HPDE6-E6E7 (cell line): Measurements from ENCODE around the gene SPAG16.
A peak's percentile ranks its signal among the peaks of the same experiment; 100 is the strongest.

Experiments used
- DNase-seq: peaks from one replicate; pipeline ENCODE4 v3.0.0; 2011; ENCODE audit warnings: missing footprints; ENCODE audit errors: extremely low spot score

SPAG16 gene

GRCh38 chr2:214376618-214377285 is 1092.5 kb downstream of the SPAG16 start:
- DNase-seq, result no peak

- DNase-seq, result no peak
Measured at GRCh38 chr2:214377286-214377624, 1093.0 kb downstream of the SPAG16 start.

- DNase-seq, result peak; percentile 49
Measured at GRCh38 chr2:214378455-214379103, 1094.3 kb downstream of the SPAG16 start.

GRCh38 chr2:214379227-214379626 is 1095.0 kb downstream of the SPAG16 start:
- DNase-seq, result no peak

- DNase-seq, result no peak
Measured at GRCh38 chr2:214380681-214381080, 1096.4 kb downstream of the SPAG16 start.

- no peak for DNase-seq
Measured at GRCh38 chr2:214382229-214382628, 1098.0 kb downstream of the SPAG16 start.

- no peak for DNase-seq
Measured at GRCh38 chr2:214386720-214387119, 1102.5 kb downstream of the SPAG16 start.

- DNase-seq, result no peak
Measured at GRCh38 chr2:214389334-214389733, 1105.1 kb downstream of the SPAG16 start.

GRCh38 chr2:214393796-214394195 is 1109.5 kb downstream of the SPAG16 start:
- DNase-seq, result no peak

- no peak for DNase-seq
Measured at GRCh38 chr2:214395040-214395439, 1110.8 kb downstream of the SPAG16 start.

- no peak for DNase-seq
Measured at GRCh38 chr2:214401580-214401979, 1117.3 kb downstream of the SPAG16 start.

- peak; percentile 9 for DNase-seq
Measured at GRCh38 chr2:214410128-214410775, 1126.0 kb downstream of the SPAG16 start.

GRCh38 chr2:214410918-214411554 is 1126.8 kb downstream of the SPAG16 start, which contains the start of gene VWC2L:
VWC2L (plus strand) TSS chr2:214411054; CDS start chr2:214414194, 3,140 bp downstream.
- peak; percentile 53 for DNase-seq

- DNase-seq, result no peak
Measured at GRCh38 chr2:214412679-214413078, 1128.4 kb downstream of the SPAG16 start.

GRCh38 chr2:214436470-214436869 is 1152.2 kb downstream of the SPAG16 start:
- DNase-seq, result no peak

GRCh38 chr2:214450118-214450894 is 1166.0 kb downstream of the SPAG16 start:
- no peak for DNase-seq

GRCh38 chr2:214451516-214452275 is 1167.4 kb downstream of the SPAG16 start:
- no peak for DNase-seq
